A549 treated with AZD9567 at 1 μM for 4 hours (cell line): Measurements from ENCODE around the gene UHRF2. TPM values are rescaled to one million over a fixed set of nuclear protein-coding genes. Genes with fewer than 3 reads are reported as not detected.

ENCODE experiments used
- total RNA-seq: library from RNA; stranded (reverse); fragments of 200-300 nt; extraction: Qiagen RNA extraction; gene quantifications from 5 replicates; pipeline ENCODE4 v1.2.3, GENCODE V29; 2022; ENCODE audit not compliant: insufficient read depth

Gene UHRF2
- 25.6 to 34.7 TPM (median 34.0 TPM) in 5 replicates for total RNA-seq

GRCh38 chr9:6412487-6413364, at the start of gene UHRF2:
Gene UHRF2, plus strand, starts transcription at chr9:6413199. Its CDS starts 292 bp downstream, at chr9:6413491.

Other genes starting within 250 kb of the UHRF2 start
- gene IL33, start 197.4 kb upstream of the UHRF2 start, total RNA-seq: 0.20 to 0.39 TPM (median 0.28 TPM) in 4 of 5 replicates, not detected in the other
- not detected in 5 replicates for gene TPD52L3, start 84.8 kb upstream of the UHRF2 start, total RNA-seq
- gene GLDC, start 232.5 kb downstream of the UHRF2 start, total RNA-seq: 10.3 to 12.3 TPM (median 12.1 TPM) in 5 replicates